Fibroblast of villous mesenchyme (primary cell): ENCODE measurements around the gene VPS54. TPM values are rescaled to one million over a fixed set of nuclear protein-coding genes. Genes with fewer than 3 reads are reported as not detected.
"Not testable (repeated sequence)": the region's sequence is repeated elsewhere in the genome, so short reads cannot be mapped to it uniquely, and the experiment has no call there.

ENCODE experiments used
- DNase-seq: peaks from one replicate; pipeline ENCODE4 v3.0.0-alpha.2; 2010; ENCODE audit warnings: low read depth
- H3K4me3 ChIP-seq: 2 replicates; pipeline ENCODE4 v1.5.1; 2011; ENCODE audit warnings: low read depth, mild to moderate bottlenecking, low read length
- total RNA-seq: library from RNA; depleted of rRNA; stranded (reverse); fragments of >200 nt; gene quantifications from 2 replicates; pipeline ENCODE4 v1.2.3, GENCODE V29; 2012
- TF ChIP-seq, protein P1 (sequence below): IDR thresholded peaks from 2 replicates; pipeline ENCODE4 v1.5.1; 2012; ENCODE audit warnings: low read depth, mild to moderate bottlenecking, low read length; ENCODE audit not compliant: insufficient read depth

The VPS54 gene
- total RNA-seq, 1 donor: 32.0 TPM

DNA sequence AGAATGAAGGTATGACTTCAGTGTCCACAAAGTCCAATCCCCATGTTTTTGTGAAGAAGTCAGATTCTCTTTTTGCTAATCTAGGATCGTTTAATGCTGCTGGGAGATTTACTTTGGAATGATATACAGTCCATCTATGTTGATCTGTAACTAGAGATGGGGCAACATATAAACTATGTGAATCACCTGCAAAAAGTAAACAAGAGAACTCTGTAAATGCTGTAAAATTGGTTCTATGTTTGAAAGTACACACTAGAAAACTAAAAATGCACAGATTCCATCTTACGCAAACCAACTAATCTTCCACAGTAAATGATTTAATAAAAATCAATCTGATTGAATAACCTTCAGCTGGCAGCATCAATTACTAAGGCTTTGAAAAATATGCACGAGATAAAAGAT, 37.5 kb downstream of the VPS54 start:
- TF ChIP-seq, protein P1, sequence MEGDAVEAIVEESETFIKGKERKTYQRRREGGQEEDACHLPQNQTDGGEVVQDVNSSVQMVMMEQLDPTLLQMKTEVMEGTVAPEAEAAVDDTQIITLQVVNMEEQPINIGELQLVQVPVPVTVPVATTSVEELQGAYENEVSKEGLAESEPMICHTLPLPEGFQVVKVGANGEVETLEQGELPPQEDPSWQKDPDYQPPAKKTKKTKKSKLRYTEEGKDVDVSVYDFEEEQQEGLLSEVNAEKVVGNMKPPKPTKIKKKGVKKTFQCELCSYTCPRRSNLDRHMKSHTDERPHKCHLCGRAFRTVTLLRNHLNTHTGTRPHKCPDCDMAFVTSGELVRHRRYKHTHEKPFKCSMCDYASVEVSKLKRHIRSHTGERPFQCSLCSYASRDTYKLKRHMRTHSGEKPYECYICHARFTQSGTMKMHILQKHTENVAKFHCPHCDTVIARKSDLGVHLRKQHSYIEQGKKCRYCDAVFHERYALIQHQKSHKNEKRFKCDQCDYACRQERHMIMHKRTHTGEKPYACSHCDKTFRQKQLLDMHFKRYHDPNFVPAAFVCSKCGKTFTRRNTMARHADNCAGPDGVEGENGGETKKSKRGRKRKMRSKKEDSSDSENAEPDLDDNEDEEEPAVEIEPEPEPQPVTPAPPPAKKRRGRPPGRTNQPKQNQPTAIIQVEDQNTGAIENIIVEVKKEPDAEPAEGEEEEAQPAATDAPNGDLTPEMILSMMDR: no peak
- H3K4me3 ChIP-seq: no peak overlapping the region
- no peak for DNase-seq

GRCh38 chr2:63980794-63981193, 38.4 kb downstream of the VPS54 start:
- DNase-seq: no peak
- H3K4me3 ChIP-seq: no peak overlapping the region
- TF ChIP-seq, protein P1: no peak

DNA sequence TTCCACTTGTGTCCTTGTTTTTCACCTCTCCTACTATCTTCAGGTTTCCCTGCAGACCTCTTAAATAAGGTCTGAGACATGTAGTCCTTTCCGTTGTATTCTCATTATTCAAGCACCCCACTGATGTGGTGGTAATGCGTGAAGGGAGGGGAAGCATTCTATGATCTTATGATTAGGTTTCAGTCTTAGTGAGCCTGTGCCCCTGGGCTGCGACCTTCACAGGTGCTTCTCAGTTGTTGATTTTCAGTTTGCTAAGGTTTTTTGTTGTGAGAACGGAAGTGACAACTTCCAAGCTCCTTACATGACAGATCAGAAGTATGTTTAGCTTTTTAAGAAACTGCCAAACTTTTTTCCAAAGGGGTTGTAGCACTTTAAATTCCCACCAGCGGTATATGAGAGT, 41.3 kb downstream of the VPS54 start:
- no peak overlapping the region for H3K4me3 ChIP-seq
- no peak for DNase-seq
- TF ChIP-seq, protein P1: no peak

DNA sequence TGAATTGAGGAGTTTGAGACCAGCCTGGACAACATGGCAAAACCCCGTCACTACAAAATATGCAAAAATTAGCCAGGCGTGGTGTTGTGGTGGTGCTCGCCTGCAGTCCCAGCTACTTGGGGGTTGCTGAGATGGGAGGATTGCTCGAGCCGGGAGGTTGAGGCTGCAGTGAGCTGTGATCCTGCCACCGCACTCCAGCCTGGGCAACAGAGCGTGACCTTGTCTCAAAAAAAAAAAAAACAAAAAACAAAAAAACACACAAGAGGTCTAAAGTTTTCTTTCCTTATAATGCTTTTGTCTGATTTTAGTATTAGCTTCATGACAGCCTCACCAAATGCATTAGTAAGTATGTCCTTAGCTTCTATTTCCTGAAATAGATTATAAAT, 43.1 kb downstream of the VPS54 start:
- no peak for DNase-seq
- no peak overlapping the region for H3K4me3 ChIP-seq
- TF ChIP-seq, protein P1: no peak

GRCh38 chr2:63975437-63976124, 43.6 kb downstream of the VPS54 start:
- H3K4me3 ChIP-seq: no peak overlapping the region
- no peak for DNase-seq
- TF ChIP-seq, protein P1: no peak

GRCh38 chr2:63975036-63975435, 44.2 kb downstream of the VPS54 start:
- not testable (repeated sequence) for H3K4me3 ChIP-seq, DNase-seq

DNA sequence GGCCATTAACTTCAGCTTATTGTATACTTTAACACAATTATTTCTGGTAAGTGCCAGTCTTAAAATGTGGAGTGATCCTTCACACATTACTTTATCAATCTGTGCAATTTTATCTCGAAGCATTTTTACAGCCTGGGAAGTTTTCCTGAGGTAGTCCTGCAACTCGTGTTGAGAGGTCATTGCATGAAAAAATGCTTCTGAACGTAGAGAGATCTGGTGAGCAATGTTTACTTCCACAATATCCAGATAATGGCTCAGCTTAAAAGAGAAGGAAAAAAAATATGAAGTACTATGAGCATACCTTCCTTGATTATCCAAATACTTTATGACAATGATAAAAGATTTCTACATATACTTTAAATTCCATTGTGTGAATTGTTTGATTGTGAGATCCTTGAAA, 57.0 kb downstream of the VPS54 start:
- no peak overlapping the region for H3K4me3 ChIP-seq
- no peak for DNase-seq
- TF ChIP-seq, protein P1: no peak
